HG02973 (cell line): ENCODE measurements around the gene OR4N2.
"Not testable (repeated sequence)": the region's sequence is repeated elsewhere in the genome, so short reads cannot be mapped to it uniquely, and the experiment has no call there.

Experiments used
- ATAC-seq: cut with Tn5 transposase; IDR thresholded peaks from one replicate; pipeline ENCODE4 v1.9.1; 2021; ENCODE audit warnings: moderate library complexity; ENCODE audit not compliant: unreplicated experiment

The OR4N2 gene

GRCh38 chr14:19834203-19834848, 30.8 kb downstream of the OR4N2 start:
- ATAC-seq: not testable (repeated sequence)

- ATAC-seq: no peak
Measured at GRCh38 chr14:19838433-19838832, 34.9 kb downstream of the OR4N2 start.

- ATAC-seq: no peak
Measured at GRCh38 chr14:19851365-19851764, 47.8 kb downstream of the OR4N2 start.

GRCh38 chr14:19866061-19866669, 62.6 kb downstream of the OR4N2 start:
- ATAC-seq: not testable (repeated sequence)

- no peak for ATAC-seq
Measured at GRCh38 chr14:19873178-19873577, 69.6 kb downstream of the OR4N2 start.

GRCh38 chr14:19874842-19875241, 71.3 kb downstream of the OR4N2 start, which contains the start of gene OR4K2:
Gene OR4K2 (plus strand): TSS chr14:19875142. CDS start chr14:19876268, 1,126 bp downstream.
- ATAC-seq: no peak

- no peak for ATAC-seq
Measured at GRCh38 chr14:19878029-19878642, 74.6 kb downstream of the OR4N2 start.
